ENCODE results near the gene INTS6.

The INTS6 gene

GRCh38 chr13:51349016-51349415, 103.8 kb downstream of the INTS6 start:
- in situ Hi-C loops (cut with MboI; ENCODE audit: low sequenced_read_pairs), result no loop called here

GRCh38 chr13:51348069-51348967, 104.5 kb downstream of the INTS6 start:
- in situ Hi-C loops (cut with MboI; ENCODE audit: low sequenced_read_pairs), result no loop called here

GRCh38 chr13:51347099-51347498, 105.7 kb downstream of the INTS6 start:
- in situ Hi-C loops (cut with MboI; ENCODE audit: low sequenced_read_pairs), result no loop called here

- in situ Hi-C loops (cut with MboI; ENCODE audit: low sequenced_read_pairs), result no loop called here
These were observed 106.4 kb downstream of the INTS6 start for GRCh38 chr13:51346397-51346796.

- in situ Hi-C loops (cut with MboI; ENCODE audit: low sequenced_read_pairs), result no loop called here
These were observed 109.4 kb downstream of the INTS6 start for GRCh38 chr13:51343475-51343874.

- in situ Hi-C loops (cut with MboI; ENCODE audit: low sequenced_read_pairs), result no loop called here
These were observed 110.1 kb downstream of the INTS6 start for GRCh38 chr13:51342706-51343105.

GRCh38 chr13:51341791-51342190, 111.0 kb downstream of the INTS6 start:
- in situ Hi-C loops (cut with MboI; ENCODE audit: low sequenced_read_pairs), result no loop called here

- in situ Hi-C loops (cut with MboI; ENCODE audit: low sequenced_read_pairs), result no loop called here
These were observed 111.6 kb downstream of the INTS6 start for GRCh38 chr13:51341232-51341631.

- in situ Hi-C loops (cut with MboI; ENCODE audit: low sequenced_read_pairs), result no loop called here
These were observed 112.7 kb downstream of the INTS6 start for GRCh38 chr13:51339952-51340732.

GRCh38 chr13:51339354-51339753, 113.5 kb downstream of the INTS6 start, which contains the start of gene SERPINE3:
Gene SERPINE3, plus strand, starts transcription at chr13:51339691. Its CDS starts 1,401 bp downstream, at chr13:51341092.
- in situ Hi-C loops (cut with MboI; ENCODE audit: low sequenced_read_pairs), result no loop called here

- in situ Hi-C loops (cut with MboI; ENCODE audit: low sequenced_read_pairs), result no loop called here
These were observed 116.1 kb downstream of the INTS6 start for GRCh38 chr13:51336746-51337145.

- in situ Hi-C loops (cut with MboI; ENCODE audit: low sequenced_read_pairs), result no loop called here
These were observed 119.0 kb downstream of the INTS6 start for GRCh38 chr13:51333826-51334225.

- in situ Hi-C loops (cut with MboI; ENCODE audit: low sequenced_read_pairs), result no loop called here
These were observed 119.4 kb downstream of the INTS6 start for GRCh38 chr13:51333421-51333820.

- in situ Hi-C loops (cut with MboI; ENCODE audit: low sequenced_read_pairs), result no loop called here
These were observed 120.1 kb downstream of the INTS6 start for GRCh38 chr13:51332566-51333361.

GRCh38 chr13:51331354-51331861, 121.4 kb downstream of the INTS6 start:
- in situ Hi-C loops (cut with MboI; ENCODE audit: low sequenced_read_pairs), result no loop called here

GRCh38 chr13:51330791-51331190, 122.0 kb downstream of the INTS6 start:
- in situ Hi-C loops (cut with MboI; ENCODE audit: low sequenced_read_pairs), result no loop called here

GRCh38 chr13:51329606-51330005, 123.2 kb downstream of the INTS6 start:
- in situ Hi-C loops (cut with MboI; ENCODE audit: low sequenced_read_pairs), result no loop called here

- in situ Hi-C loops (cut with MboI; ENCODE audit: low sequenced_read_pairs), result no loop called here
These were observed 124.3 kb downstream of the INTS6 start for GRCh38 chr13:51328488-51328887.

- in situ Hi-C loops (cut with MboI; ENCODE audit: low sequenced_read_pairs), result no loop called here
These were observed 124.9 kb downstream of the INTS6 start for GRCh38 chr13:51327961-51328360.

- in situ Hi-C loops (cut with MboI; ENCODE audit: low sequenced_read_pairs), result no loop called here
These were observed 126.1 kb downstream of the INTS6 start for GRCh38 chr13:51326777-51327176.

GRCh38 chr13:51325837-51326236, 127.0 kb downstream of the INTS6 start:
- in situ Hi-C loops (cut with MboI; ENCODE audit: low sequenced_read_pairs), result no loop called here

Measured in hTERT RPE-1 (cell line).